ENCODE data around the gene OR52J3. TPM values are rescaled to one million over a fixed set of nuclear protein-coding genes. Genes with fewer than 3 reads are reported as not detected.

Gene OR52J3
- not detected for total RNA-seq
- polyA plus RNA-seq = not detected
- long read RNA-seq, donor 1 = 0 reads
- long read RNA-seq, donor 2 = 0 reads
- long read RNA-seq, donor 3 = 0 reads

GRCh38 chr11:5046226-5046625, at the start of gene OR52J3:
TSS of gene OR52J3 (plus strand) at chr11:5046526. CDS start at chr11:5046526, 0 bp downstream.
- no peaks in the 10 kb centered on the region for H3K36me3 ChIP-seq
- intact Hi-C loops (cut with DNase I) = no loop called here
- WGBS, 4 donors = 80 to 88% (median 83%) methylated on average over 1 of the region's 1 CpG
- H3K9me3 ChIP-seq = no peaks in the 10 kb centered on the region
- ATAC-seq (no peak), DNase-seq (no peak)
- no peak within 1 kb of the TSS for H3K4me3 ChIP-seq
- no peak for TF ChIP-seq CTCF (IDR thresholded peaks at IDR 0.05)
- no peak for TF ChIP-seq POLR2A (IDR thresholded peaks at IDR 0.05)
- H3K27me3 ChIP-seq = no peaks in the 10 kb centered on the region
- no peak within 1 kb of the TSS for H3K27ac ChIP-seq
- no peaks in the 10 kb centered on the region for H3K4me1 ChIP-seq

GRCh38 chr11:5004424-5005274, 41.7 kb upstream of the OR52J3 start:
- Histone ChIP-seq H3K4me1 (no peaks in the 10 kb centered on the region), H3K36me3 (no peaks in the 10 kb centered on the region), H3K4me3 (no peak overlapping the region), H3K9me3 (no peaks in the 10 kb centered on the region), H3K27ac (no peak overlapping the region), H3K27me3 (peaks cover 0 to 5% (median 0%) of the 10 kb centered on the region in 9 donors)
- 24 to 39% (median 31%) methylated on average over 6 of the region's 6 CpGs for WGBS, 4 donors
- TF ChIP-seq CTCF (IDR thresholded peaks at IDR 0.05) (peak; percentile 40 to 68 (median 55)), POLR2A (IDR thresholded peaks at IDR 0.05) (no peak)
- peak in 1 of 4 donors; percentile 58 for ATAC-seq
- DNase-seq = peak in 4 of 5 donors; percentile 35 to 58 (median 40)
- intact Hi-C loops (cut with DNase I) = loop anchor here (1.0 to 10.0 kb wide), 9 partner anchors 367 to 822 kb away; partner anchors contain the start of gene OR51D1 (in 9 of the 10)

- H3K27ac ChIP-seq = no peak overlapping the region
- intact Hi-C loops (cut with DNase I) = loop anchor here in 7 of 10 donors (5.0 to 10.0 kb wide), 5 partner anchors 370 to 825 kb away; partner anchors contain the start of gene OR51D1 (in 1 of the 7)
These were observed 38.8 kb upstream of the OR52J3 start for GRCh38 chr11:5007561-5007960.

More at GRCh38 chr11:5007561-5007960, 38.8 kb upstream of the OR52J3 start:
- Histone ChIP-seq H3K4me3 (no peak overlapping the region), H3K27me3 (peaks cover 0 to 10% (median 0%) of the 10 kb centered on the region in 9 donors), H3K4me1 (no peaks in the 10 kb centered on the region), H3K36me3 (no peaks in the 10 kb centered on the region), H3K9me3 (no peaks in the 10 kb centered on the region)
- no peak for ATAC-seq
- WGBS, 4 donors = 56 to 76% (median 69%) methylated on average over 2 of the region's 2 CpGs
- TF ChIP-seq POLR2A (IDR thresholded peaks at IDR 0.05) (no peak), CTCF (IDR thresholded peaks at IDR 0.05) (no peak)
- no peak for DNase-seq
